Activated CD4-positive, alpha-beta T cell treated with anti-CD3 and anti-CD28 coated beads, Interleukin-10, Interleukin-2, amounts not matched to agents 100 ng/mL and 50 ng/mL, durations not matched to agents 16 hours and 8 hours (primary cell): ENCODE data around the gene TMEM238.
"Not testable (repeated sequence)": the region's sequence is repeated elsewhere in the genome, so short reads cannot be mapped to it uniquely, and the experiment has no call there.

Experiments
- DNase-seq: peaks from one replicate; pipeline ENCODE4 v3.0.0-alpha.2; 2020

The TMEM238 gene

DNA sequence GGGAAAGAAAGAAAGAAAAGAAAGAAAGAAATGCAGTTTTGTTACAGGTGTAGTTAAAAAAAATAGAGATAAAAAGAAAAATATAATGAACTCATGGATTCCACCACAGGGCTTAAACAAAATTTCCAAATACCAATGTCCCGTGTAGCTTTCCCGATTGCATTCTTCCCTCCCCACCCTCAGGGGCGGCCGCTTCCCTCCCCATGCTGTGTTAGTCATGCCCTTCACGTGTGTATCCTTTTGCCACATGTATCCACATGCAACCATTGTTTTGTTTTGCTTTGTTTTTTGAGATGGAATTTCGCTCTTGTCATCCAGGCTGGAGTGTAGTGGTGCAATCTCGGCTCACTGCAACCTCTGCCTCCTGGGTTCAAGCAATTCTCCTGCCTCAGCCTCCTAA, 48.0 kb downstream of the TMEM238 start:
- DNase-seq: no peak

- DNase-seq: no peak
These were observed 50.2 kb downstream of the TMEM238 start for GRCh38 chr19:55333870-55334269.

DNA sequence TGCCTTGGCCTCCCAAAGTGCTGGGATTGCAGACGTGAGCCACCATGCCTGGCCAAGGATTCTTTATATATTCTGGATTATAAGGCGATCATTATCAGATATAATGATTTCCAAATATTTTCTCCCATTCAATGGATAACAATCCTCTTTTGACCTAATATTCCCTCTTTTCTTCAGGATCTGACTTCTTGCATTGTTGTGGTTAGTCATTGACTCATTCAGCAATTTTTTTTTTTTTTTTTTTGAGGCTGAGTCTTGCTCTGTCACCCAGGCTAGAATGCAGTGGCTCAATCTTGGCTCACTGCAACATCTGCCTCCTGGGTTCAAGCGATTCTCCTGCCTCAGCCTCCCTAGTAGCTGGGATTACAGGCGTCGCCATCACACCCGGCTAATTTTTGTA, 54.3 kb downstream of the TMEM238 start:
- not testable (repeated sequence) for DNase-seq
